CD4-positive, alpha-beta T cell treated with Interleukin-6 at 100 ng/mL for 8 hours (primary cell): Measurements from ENCODE around the gene RILPL1.
"Not testable (repeated sequence)": the region's sequence is repeated elsewhere in the genome, so short reads cannot be mapped to it uniquely, and the experiment has no call there.

Source experiments
- DNase-seq: peaks from one replicate; pipeline ENCODE4 v3.0.0-alpha.2; 2020; ENCODE audit warnings: mixed read lengths, low spot score

Gene RILPL1

GRCh38 chr12:123530668-123531067 lies 2.9 kb downstream of the RILPL1 start:
- DNase-seq: no peak

GRCh38 chr12:123529686-123530085 lies 3.8 kb downstream of the RILPL1 start:
- no peak for DNase-seq

GRCh38 chr12:123528858-123529257 lies 4.7 kb downstream of the RILPL1 start:
- no peak for DNase-seq

- no peak for DNase-seq
Observed at GRCh38 chr12:123526542-123527080, 6.9 kb downstream of the RILPL1 start.

- no peak for DNase-seq
Observed at GRCh38 chr12:123524378-123524777, 9.1 kb downstream of the RILPL1 start.

GRCh38 chr12:123523518-123523917 lies 10.0 kb downstream of the RILPL1 start:
- no peak for DNase-seq

GRCh38 chr12:123522164-123522563 lies 11.4 kb downstream of the RILPL1 start:
- no peak for DNase-seq

- DNase-seq: no peak
Observed at GRCh38 chr12:123520567-123521474, 12.7 kb downstream of the RILPL1 start.

- no peak for DNase-seq
Observed at GRCh38 chr12:123519141-123520001, 14.1 kb downstream of the RILPL1 start.

GRCh38 chr12:123516216-123516780 lies 17.2 kb downstream of the RILPL1 start:
- DNase-seq: no peak

- DNase-seq: not testable (repeated sequence)
Observed at GRCh38 chr12:123514582-123515221, 18.8 kb downstream of the RILPL1 start.

- DNase-seq: no peak
Observed at GRCh38 chr12:123513805-123514204, 19.7 kb downstream of the RILPL1 start.

GRCh38 chr12:123512838-123513665 lies 20.5 kb downstream of the RILPL1 start:
- DNase-seq: no peak

- no peak for DNase-seq
Observed at GRCh38 chr12:123506843-123507236, 26.7 kb downstream of the RILPL1 start.

GRCh38 chr12:123506059-123506842 lies 27.3 kb downstream of the RILPL1 start:
- DNase-seq: no peak

GRCh38 chr12:123502163-123502704 lies 31.3 kb downstream of the RILPL1 start:
- DNase-seq: no peak

GRCh38 chr12:123499332-123499731 lies 34.2 kb downstream of the RILPL1 start:
- DNase-seq: no peak

- DNase-seq: no peak
Observed at GRCh38 chr12:123498126-123498825, 35.2 kb downstream of the RILPL1 start.

GRCh38 chr12:123497065-123497464 lies 36.5 kb downstream of the RILPL1 start:
- no peak for DNase-seq
